HEK293 (cell line): ENCODE measurements around the gene KCNQ1.

Experiments used
- CTCF ChIA-PET: fragments of 350-600 bp; formaldehyde crosslinking; extraction: SDS; loops from one replicate; lab custom pipeline; 2021; ENCODE audit warnings: antibody characterized with exemption; lab: Yijun Ruan, JAX
- POLR2A ChIA-PET: fragments of 300-600 bp; formaldehyde crosslinking; extraction: SDS; loops from one replicate; lab custom pipeline; 2020; ENCODE audit warnings: antibody characterized with exemption, inconsistent platforms; lab: Yijun Ruan, JAX
- H3K27ac ChIP-seq: fragments of 200-500 bp; sonication (Bioruptor generic); 2 replicates; pipeline ENCODE4 v1.5.1; 2014; ENCODE audit warnings: low read depth, low read length, control low read depth, inconsistent platforms; ENCODE audit errors: extremely low read depth
- H3K36me3 ChIP-seq, 2 experiments: fragments of 200-500 bp in 1 of 2; sonication (Bioruptor generic) in 1 of 2; 1 replicate in 1 of 2; 2 replicates in 1 of 2; pipeline ENCODE4 v1.5.1; 2014 to 2017; ENCODE audit warnings: inconsistent platforms in 2 of 2, low read length in 2 of 2; ENCODE audit not compliant: control insufficient read depth in 2 of 2, insufficient read depth in 1 of 2
- H3K4me1 ChIP-seq: fragments of 200-500 bp; sonication (Bioruptor generic); 2 replicates; pipeline ENCODE4 v1.5.1; 2014; ENCODE audit warnings: mild to moderate bottlenecking, low read length, inconsistent platforms; ENCODE audit not compliant: control insufficient read depth, insufficient read depth
- H3K4me3 ChIP-seq: 2 replicates; pipeline ENCODE4 v1.5.1; 2011; ENCODE audit warnings: low read depth, mild to moderate bottlenecking, control low read depth, low read length, moderate library complexity
- H3K9me3 ChIP-seq: fragments of 200-500 bp; sonication (Bioruptor generic); 2 replicates; pipeline ENCODE4 v1.5.1; 2014; ENCODE audit warnings: low read depth, low read length, inconsistent platforms; ENCODE audit not compliant: control insufficient read depth, insufficient read depth
- KLF9 ChIP-seq: fragments of 450-650 bp; formaldehyde crosslinking; IDR thresholded peaks from 2 replicates; pipeline ENCODE4 v1.5.1; 2016; ENCODE audit warnings: missing biosample characterization, missing genetic modification characterization, low read depth
- ZFP3 ChIP-seq: fragments of 450-650 bp; formaldehyde crosslinking; IDR thresholded peaks from 2 replicates; pipeline ENCODE4 v1.5.1; 2016; ENCODE audit warnings: low read depth, missing biosample characterization, missing genetic modification characterization
- ZNF155 ChIP-seq: fragments of 450-650 bp; formaldehyde crosslinking; IDR thresholded peaks from 2 replicates; pipeline ENCODE4 v1.5.1; 2016; ENCODE audit warnings: missing biosample characterization, missing genetic modification characterization
- ZNF214 ChIP-seq: fragments of 450-650 bp; formaldehyde crosslinking; IDR thresholded peaks from 2 replicates; pipeline ENCODE4 v1.5.1; 2017; ENCODE audit warnings: missing biosample characterization, mild to moderate bottlenecking, missing genetic modification characterization, borderline replicate concordance
- ZNF302 ChIP-seq: fragments of 450-650 bp; formaldehyde crosslinking; IDR thresholded peaks from 2 replicates; pipeline ENCODE4 v1.5.1; 2016; ENCODE audit warnings: missing biosample characterization, missing genetic modification characterization, low read depth
- ZNF324 ChIP-seq: fragments of 450-650 bp; formaldehyde crosslinking; IDR thresholded peaks from 2 replicates; pipeline ENCODE4 v1.5.1; 2016; ENCODE audit warnings: missing biosample characterization, missing genetic modification characterization
- ZNF366 ChIP-seq: fragments of 450-650 bp; formaldehyde crosslinking; conservative IDR thresholded peaks from 2 replicates; pipeline ENCODE4 v1.5.1; 2016; ENCODE audit warnings: missing biosample characterization, missing genetic modification characterization
- ZNF514 ChIP-seq: fragments of 450-650 bp; formaldehyde crosslinking; IDR thresholded peaks from 2 replicates; pipeline ENCODE4 v1.5.1; 2016; ENCODE audit warnings: missing biosample characterization, missing genetic modification characterization
- ZNF548 ChIP-seq: fragments of 450-650 bp; formaldehyde crosslinking; IDR thresholded peaks from 2 replicates; pipeline ENCODE4 v1.5.1; 2016; ENCODE audit warnings: missing biosample characterization, missing genetic modification characterization
- ZNF561 ChIP-seq: fragments of 450-650 bp; IDR thresholded peaks from 2 replicates; pipeline ENCODE4 v1.5.1; 2018; ENCODE audit warnings: missing biosample characterization, missing genetic modification characterization, borderline replicate concordance
- ZNF645 ChIP-seq: fragments of 450-650 bp; formaldehyde crosslinking; IDR thresholded peaks from 2 replicates; pipeline ENCODE4; 2016; ENCODE audit warnings: missing biosample characterization, missing genetic modification characterization
- ZNF670 ChIP-seq: fragments of 450-650 bp; formaldehyde crosslinking; IDR thresholded peaks from 2 replicates; pipeline ENCODE4 v1.5.1; 2016; ENCODE audit warnings: missing biosample characterization, missing genetic modification characterization, low read depth
- ZNF704 ChIP-seq: fragments of 450-650 bp; formaldehyde crosslinking; IDR thresholded peaks from 2 replicates; pipeline ENCODE4 v1.5.1; 2016; ENCODE audit warnings: missing biosample characterization, missing genetic modification characterization
- ZNF843 ChIP-seq: fragments of 450-650 bp; formaldehyde crosslinking; IDR thresholded peaks from 2 replicates; pipeline ENCODE4 v1.5.1; 2016; ENCODE audit warnings: missing biosample characterization, missing genetic modification characterization
- TF ChIP-seq, protein P1 (sequence below): fragments of 450-650 bp; formaldehyde crosslinking; IDR thresholded peaks from 2 replicates; pipeline ENCODE4 v1.5.1; 2016; ENCODE audit warnings: missing biosample characterization, missing genetic modification characterization
- TF ChIP-seq, protein P2 (sequence below): fragments of 450-650 bp; formaldehyde crosslinking; IDR thresholded peaks from 2 replicates; pipeline ENCODE4 v1.5.1; 2017; ENCODE audit warnings: missing biosample characterization, missing genetic modification characterization
- TF ChIP-seq, protein P3 (sequence below): fragments of 450-650 bp; formaldehyde crosslinking; IDR thresholded peaks from 2 replicates; pipeline ENCODE4 v1.5.1; 2016; ENCODE audit warnings: missing biosample characterization, missing genetic modification characterization
- TF ChIP-seq, protein P4 (sequence below): fragments of 450-650 bp; formaldehyde crosslinking; IDR thresholded peaks from 2 replicates; pipeline ENCODE4 v1.5.1; 2016; ENCODE audit warnings: missing biosample characterization, missing genetic modification characterization
- TF ChIP-seq, protein P5 (sequence below): fragments of 450-650 bp; formaldehyde crosslinking; IDR thresholded peaks from 2 replicates; pipeline ENCODE4 v1.5.1; 2017; ENCODE audit warnings: missing biosample characterization, missing genetic modification characterization

KCNQ1 gene

GRCh38 chr11:2662430-2663299 is 217.9 kb downstream of the KCNQ1 start:
- H3K36me3 ChIP-seq: peaks cover 0 to 36% of the 10 kb centered on the region in 2 experiments; a peak in 1 of 3 replicates
- H3K9me3 ChIP-seq: no peaks in the 10 kb centered on the region
- no peaks in the 10 kb centered on the region for H3K4me1 ChIP-seq
- TF ChIP-seq ZNF645 (tag by site-specific recombination) (no peak), ZNF214 (tag by site-specific recombination) (no peak), ZNF561 (tag by site-specific recombination) (no peak), ZFP3 (no peak), KLF9 (no peak), ZNF324 (tag by site-specific recombination) (no peak), ZNF670 (tag by site-specific recombination) (no peak), ZNF514 (no peak), ZNF548 (tag by site-specific recombination) (no peak), ZNF366 (tag by site-specific recombination) (no peak)
- TF ChIP-seq, protein P1, sequence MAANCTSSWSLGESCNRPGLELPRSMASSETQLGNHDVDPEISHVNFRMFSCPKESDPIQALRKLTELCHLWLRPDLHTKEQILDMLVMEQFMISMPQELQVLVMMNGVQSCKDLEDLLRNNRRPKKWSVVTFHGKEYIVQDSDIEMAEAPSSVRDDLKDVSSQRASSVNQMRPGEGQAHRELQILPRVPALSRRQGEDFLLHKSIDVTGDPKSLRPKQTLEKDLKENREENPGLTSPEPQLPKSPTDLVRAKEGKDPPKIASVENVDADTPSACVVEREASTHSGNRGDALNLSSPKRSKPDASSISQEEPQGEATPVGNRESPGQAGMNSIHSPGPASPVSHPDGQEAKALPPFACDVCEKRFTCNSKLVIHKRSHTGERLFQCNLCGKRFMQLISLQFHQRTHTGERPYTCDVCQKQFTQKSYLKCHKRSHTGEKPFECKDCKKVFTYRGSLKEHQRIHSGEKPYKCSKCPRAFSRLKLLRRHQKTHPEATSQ (tag by site-specific recombination): no peak
- TF ChIP-seq, protein P2, sequence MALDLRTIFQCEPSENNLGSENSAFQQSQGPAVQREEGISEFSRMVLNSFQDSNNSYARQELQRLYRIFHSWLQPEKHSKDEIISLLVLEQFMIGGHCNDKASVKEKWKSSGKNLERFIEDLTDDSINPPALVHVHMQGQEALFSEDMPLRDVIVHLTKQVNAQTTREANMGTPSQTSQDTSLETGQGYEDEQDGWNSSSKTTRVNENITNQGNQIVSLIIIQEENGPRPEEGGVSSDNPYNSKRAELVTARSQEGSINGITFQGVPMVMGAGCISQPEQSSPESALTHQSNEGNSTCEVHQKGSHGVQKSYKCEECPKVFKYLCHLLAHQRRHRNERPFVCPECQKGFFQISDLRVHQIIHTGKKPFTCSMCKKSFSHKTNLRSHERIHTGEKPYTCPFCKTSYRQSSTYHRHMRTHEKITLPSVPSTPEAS: no peak
- TF ChIP-seq, protein P3, sequence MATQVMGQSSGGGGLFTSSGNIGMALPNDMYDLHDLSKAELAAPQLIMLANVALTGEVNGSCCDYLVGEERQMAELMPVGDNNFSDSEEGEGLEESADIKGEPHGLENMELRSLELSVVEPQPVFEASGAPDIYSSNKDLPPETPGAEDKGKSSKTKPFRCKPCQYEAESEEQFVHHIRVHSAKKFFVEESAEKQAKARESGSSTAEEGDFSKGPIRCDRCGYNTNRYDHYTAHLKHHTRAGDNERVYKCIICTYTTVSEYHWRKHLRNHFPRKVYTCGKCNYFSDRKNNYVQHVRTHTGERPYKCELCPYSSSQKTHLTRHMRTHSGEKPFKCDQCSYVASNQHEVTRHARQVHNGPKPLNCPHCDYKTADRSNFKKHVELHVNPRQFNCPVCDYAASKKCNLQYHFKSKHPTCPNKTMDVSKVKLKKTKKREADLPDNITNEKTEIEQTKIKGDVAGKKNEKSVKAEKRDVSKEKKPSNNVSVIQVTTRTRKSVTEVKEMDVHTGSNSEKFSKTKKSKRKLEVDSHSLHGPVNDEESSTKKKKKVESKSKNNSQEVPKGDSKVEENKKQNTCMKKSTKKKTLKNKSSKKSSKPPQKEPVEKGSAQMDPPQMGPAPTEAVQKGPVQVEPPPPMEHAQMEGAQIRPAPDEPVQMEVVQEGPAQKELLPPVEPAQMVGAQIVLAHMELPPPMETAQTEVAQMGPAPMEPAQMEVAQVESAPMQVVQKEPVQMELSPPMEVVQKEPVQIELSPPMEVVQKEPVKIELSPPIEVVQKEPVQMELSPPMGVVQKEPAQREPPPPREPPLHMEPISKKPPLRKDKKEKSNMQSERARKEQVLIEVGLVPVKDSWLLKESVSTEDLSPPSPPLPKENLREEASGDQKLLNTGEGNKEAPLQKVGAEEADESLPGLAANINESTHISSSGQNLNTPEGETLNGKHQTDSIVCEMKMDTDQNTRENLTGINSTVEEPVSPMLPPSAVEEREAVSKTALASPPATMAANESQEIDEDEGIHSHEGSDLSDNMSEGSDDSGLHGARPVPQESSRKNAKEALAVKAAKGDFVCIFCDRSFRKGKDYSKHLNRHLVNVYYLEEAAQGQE (tag by site-specific recombination): no peak
- no peak overlapping the region for H3K27ac ChIP-seq
- no peak overlapping the region for H3K4me3 ChIP-seq
- ChIA-PET CTCF (no interaction called here), POLR2A (no interaction called here)

DNA sequence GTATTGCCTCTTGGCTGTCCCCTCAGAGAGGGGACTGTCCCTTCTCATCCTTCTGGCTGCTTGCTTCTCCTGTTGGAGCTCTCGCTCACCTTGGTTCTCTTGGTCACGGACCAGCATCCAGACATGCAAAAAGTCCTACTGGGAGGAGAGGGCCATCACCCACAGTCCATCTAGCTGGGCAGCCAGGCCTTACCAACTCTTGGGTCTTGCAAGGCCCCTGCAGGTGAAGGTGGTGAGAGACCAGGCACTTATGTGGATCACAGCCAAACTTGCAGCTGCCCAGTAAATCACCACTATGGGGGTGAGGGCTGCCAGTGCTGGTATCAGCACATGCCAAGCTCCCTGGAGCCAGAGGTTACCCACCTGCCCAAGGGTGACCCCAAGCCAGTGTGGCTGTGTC is 218.7 kb downstream of the KCNQ1 start:
- Histone ChIP-seq H3K36me3 (peaks cover 0 to 44% of the 10 kb centered on the region in 2 experiments; a peak in 1 of 3 replicates), H3K4me3 (no peak overlapping the region), H3K27ac (no peak overlapping the region), H3K9me3 (no peaks in the 10 kb centered on the region), H3K4me1 (no peaks in the 10 kb centered on the region)
- ChIA-PET CTCF (interaction anchor here (0.9 kb wide), 1 partner anchor 130 kb away, joined by 5 read pairs; no protein-coding TSS in a partner anchor), POLR2A (no interaction called here)
- TF ChIP-seq ZNF843 (tag by site-specific recombination) (no peak), ZNF155 (tag by site-specific recombination) (no peak), ZNF302 (no peak), ZNF704 (no peak)
- TF ChIP-seq, protein P4, sequence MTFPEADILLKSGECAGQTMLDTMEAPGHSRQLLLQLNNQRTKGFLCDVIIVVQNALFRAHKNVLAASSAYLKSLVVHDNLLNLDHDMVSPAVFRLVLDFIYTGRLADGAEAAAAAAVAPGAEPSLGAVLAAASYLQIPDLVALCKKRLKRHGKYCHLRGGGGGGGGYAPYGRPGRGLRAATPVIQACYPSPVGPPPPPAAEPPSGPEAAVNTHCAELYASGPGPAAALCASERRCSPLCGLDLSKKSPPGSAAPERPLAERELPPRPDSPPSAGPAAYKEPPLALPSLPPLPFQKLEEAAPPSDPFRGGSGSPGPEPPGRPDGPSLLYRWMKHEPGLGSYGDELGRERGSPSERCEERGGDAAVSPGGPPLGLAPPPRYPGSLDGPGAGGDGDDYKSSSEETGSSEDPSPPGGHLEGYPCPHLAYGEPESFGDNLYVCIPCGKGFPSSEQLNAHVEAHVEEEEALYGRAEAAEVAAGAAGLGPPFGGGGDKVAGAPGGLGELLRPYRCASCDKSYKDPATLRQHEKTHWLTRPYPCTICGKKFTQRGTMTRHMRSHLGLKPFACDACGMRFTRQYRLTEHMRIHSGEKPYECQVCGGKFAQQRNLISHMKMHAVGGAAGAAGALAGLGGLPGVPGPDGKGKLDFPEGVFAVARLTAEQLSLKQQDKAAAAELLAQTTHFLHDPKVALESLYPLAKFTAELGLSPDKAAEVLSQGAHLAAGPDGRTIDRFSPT (tag by site-specific recombination): no peak
- TF ChIP-seq, protein P5, sequence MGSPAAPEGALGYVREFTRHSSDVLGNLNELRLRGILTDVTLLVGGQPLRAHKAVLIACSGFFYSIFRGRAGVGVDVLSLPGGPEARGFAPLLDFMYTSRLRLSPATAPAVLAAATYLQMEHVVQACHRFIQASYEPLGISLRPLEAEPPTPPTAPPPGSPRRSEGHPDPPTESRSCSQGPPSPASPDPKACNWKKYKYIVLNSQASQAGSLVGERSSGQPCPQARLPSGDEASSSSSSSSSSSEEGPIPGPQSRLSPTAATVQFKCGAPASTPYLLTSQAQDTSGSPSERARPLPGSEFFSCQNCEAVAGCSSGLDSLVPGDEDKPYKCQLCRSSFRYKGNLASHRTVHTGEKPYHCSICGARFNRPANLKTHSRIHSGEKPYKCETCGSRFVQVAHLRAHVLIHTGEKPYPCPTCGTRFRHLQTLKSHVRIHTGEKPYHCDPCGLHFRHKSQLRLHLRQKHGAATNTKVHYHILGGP (tag by site-specific recombination): no peak
